T-helper 1 cell treated with Interleukin-12 subunit alpha and Interleukin-12 subunit beta and Interleukin-4 antibody, amounts not matched to agents 30 ng/mL and 1 ng/mL, for 36 hours (primary cell): ENCODE measurements around the gene IP6K1. TPM values are rescaled to one million over a fixed set of nuclear protein-coding genes. Genes with fewer than 3 reads are reported as not detected.
"Not testable (repeated sequence)": the region's sequence is repeated elsewhere in the genome, so short reads cannot be mapped to it uniquely, and the experiment has no call there.

Experiments
- intact Hi-C: fragments of 100-400 bp; cut with micrococcal nuclease; formaldehyde crosslinking; loops from one replicate; pipeline ENCODE4 v1.15.1; 2024
- total RNA-seq: library from RNA; stranded (reverse); gene quantifications from 2 replicates; pipeline ENCODE4 v1.2.3, GENCODE V29; 2022

IP6K1 gene
- total RNA-seq, 1 donor from 2014 or later = 47.2 TPM

DNA sequence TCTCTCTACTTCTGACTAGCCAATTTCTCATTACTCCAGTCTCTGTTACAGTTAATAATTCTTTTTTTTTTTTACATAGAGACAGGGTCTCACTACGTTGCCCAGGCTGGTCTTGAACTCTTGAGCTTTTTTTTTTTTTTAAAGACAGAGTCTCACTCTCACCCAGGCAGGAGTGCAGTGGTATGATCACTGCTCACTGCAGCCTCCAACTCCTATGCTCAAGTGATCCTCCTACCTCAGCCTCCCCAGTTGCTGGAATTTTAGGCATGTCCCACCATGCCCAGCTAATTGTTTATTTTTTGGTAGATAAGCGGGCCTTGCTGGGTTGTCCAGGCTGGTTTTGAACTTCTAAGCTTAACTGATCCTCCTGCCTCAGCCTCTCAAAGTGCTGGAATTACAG, 13.6 kb downstream of the IP6K1 start:
- intact Hi-C loops = no loop called here

- intact Hi-C loops = no loop called here
Observed at GRCh38 chr3:49771340-49771938, 14.9 kb downstream of the IP6K1 start.

DNA sequence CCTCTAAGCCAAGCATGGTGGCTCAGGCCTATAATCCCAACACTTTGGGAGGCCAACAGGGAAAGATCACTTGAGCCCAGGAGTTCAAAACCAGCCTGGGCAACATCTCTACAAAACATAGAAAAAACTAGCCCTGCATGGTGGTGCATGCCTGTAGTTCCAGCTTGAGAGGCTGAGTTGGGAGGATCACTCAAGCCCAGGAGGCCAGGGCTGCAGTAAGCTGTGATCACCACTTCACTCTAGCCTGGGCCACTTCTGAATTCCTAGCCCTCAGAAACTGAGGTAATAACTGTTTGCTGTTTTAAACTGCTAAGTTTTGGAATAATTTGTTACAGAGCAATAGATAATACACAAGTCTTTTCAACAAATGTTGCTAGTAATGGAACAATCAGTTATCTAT, 16.4 kb downstream of the IP6K1 start:
- intact Hi-C loops = no loop called here

GRCh38 chr3:49769286-49769915, 16.9 kb downstream of the IP6K1 start:
- intact Hi-C loops = no loop called here

GRCh38 chr3:49763981-49764380, 22.4 kb downstream of the IP6K1 start:
- intact Hi-C loops = no loop called here

- intact Hi-C loops = no loop called here
Observed at GRCh38 chr3:49761661-49762060, 24.7 kb downstream of the IP6K1 start.

DNA sequence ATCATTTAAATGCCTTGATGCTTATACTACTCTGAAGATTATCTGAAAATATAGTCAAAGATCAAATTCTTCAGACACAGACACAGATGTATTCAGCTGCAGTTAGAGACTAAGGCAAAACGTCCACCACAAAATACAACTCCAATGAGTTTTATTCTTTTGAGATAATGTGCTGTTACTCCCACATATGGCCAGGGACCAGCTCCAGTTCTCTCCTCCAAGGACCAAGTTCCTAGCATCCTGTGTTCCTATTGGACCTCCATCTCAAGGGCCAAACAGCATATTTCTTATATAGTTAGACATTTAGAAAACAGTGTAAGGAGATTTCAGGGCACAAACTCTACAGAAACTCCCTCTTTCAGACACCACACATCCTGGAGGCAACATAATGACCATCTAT, 27.1 kb downstream of the IP6K1 start:
- intact Hi-C loops = no loop called here

GRCh38 chr3:49757197-49757596, 29.1 kb downstream of the IP6K1 start:
- intact Hi-C loops = no loop called here

GRCh38 chr3:49756036-49756435, 30.3 kb downstream of the IP6K1 start:
- intact Hi-C loops = no loop called here

GRCh38 chr3:49754536-49754935, 31.8 kb downstream of the IP6K1 start:
- intact Hi-C loops = no loop called here

- intact Hi-C loops = no loop called here
Observed at GRCh38 chr3:49751501-49751900, 34.8 kb downstream of the IP6K1 start.

GRCh38 chr3:49750056-49750455, 36.3 kb downstream of the IP6K1 start:
- intact Hi-C loops = no loop called here

DNA sequence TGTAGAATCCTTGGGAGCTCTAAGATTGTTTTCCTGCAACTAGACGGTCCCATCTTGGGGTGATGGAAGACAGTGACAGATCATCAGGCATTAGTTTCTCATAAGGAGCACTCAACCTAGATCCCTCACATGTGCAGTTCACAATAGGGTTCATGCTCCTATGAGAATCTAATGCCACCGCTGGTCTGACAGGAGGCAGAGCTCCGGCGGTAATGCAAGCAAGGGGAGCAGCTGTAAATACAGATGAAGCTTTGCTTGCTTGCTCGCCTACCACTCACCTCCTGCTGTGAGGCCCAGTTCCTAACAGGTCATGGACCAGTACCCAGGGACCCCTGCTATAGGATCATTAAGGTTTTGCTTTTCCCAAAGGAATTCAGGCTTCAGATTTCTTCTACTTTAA, 37.5 kb downstream of the IP6K1 start:
- intact Hi-C loops = not testable (repeated sequence)

- intact Hi-C loops = no loop called here
Observed at GRCh38 chr3:49747792-49748480, 38.4 kb downstream of the IP6K1 start.

GRCh38 chr3:49745986-49746385, 40.4 kb downstream of the IP6K1 start:
- intact Hi-C loops = no loop called here

- intact Hi-C loops = no loop called here
Observed at GRCh38 chr3:49740427-49740826, 45.9 kb downstream of the IP6K1 start.

DNA sequence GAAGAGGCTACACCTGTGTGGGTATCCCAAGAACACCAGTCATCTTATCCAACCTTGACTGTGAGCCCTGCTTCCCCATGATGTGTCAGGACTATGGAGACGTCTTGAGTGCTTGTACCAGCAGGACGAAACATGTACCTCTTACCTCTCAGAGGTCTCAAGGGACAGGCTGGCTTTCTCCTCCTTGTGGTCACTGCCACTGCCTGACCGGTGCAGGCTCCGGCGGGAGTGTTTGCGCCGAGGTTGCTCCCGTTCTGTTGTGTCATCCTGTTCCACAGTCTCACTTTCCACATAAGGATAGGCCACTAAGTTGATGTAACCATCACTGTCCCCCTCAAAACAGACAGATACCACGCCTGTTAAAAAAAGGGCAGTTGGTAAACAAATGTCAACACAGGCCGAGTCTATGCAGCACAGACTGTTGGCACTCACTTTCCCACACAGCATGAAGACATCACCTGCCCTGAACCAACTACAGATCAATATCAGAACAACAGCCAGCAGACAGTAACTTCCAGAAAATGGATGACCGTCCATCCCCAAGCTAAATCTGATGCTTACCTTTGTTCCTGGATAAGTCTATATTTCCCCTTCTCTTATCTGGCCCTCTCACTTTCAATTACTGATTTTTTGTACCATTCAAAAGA, 48.2 kb downstream of the IP6K1 start:
- intact Hi-C loops = no loop called here

- intact Hi-C loops = no loop called here
Observed at GRCh38 chr3:49734752-49735151, 51.6 kb downstream of the IP6K1 start.

DNA sequence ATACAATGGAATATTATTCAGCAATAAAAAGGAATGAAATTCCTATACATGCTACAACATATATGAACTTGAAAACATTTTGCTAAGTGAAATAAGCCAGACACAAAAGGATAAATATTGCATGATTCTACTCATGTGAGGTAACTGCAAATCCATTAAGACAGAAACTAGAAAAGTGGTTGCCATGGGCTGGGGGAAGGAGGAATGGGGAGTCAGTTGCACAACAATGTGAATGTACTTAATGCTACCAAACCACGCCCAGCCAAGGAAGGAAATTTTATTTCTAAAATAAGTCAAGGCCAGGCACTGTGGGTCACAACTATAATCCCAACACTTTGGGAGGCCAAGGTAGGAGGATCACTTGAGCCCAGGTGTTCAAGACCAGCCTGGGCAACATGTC, 52.8 kb downstream of the IP6K1 start:
- intact Hi-C loops = no loop called here

DNA sequence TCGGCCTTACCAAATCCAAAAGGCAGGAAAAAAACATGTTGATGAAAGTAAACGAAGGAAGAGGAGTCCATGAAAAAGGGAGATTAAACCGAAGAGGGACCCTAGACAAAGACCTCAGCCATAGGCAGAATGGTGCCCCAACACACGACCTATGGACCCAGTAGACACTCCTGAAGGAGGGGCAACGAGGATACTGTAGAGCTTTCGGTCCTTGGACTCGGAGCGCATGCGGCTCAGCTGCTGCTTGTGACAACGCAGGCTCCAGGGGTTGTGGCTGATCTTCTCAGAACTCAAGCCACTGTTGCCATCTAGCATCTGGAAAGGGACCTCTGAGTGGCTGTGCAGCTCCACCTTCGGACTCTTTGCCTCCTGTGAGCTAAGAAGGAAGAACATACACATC, 53.7 kb downstream of the IP6K1 start:
- intact Hi-C loops = no loop called here

GRCh38 chr3:49729966-49730609, 56.3 kb downstream of the IP6K1 start:
- intact Hi-C loops = no loop called here

DNA sequence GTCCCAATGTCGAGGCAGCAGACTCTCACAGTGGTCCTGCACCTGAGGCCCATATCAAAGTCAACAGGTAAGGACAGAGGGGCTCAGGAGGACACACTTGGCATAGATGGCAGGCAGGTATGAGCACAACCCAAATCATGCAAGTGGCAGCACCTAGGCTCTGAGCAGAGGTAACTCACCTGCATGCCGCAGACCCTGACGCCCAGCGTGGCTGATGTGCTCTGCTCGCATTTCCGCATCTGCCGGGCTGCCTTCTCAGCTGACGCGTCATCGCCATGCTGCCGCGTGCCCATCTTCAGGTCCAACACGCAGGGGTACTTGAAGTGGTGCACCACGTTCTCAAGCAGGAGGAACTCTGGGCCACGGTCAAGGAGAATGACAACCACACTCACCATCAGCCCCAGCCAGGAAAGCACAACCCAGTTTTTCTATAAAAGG, 58.4 kb downstream of the IP6K1 start:
- intact Hi-C loops = no loop called here
